Loucy (cell line): ENCODE results near the gene SDCCAG8.

Experiments used
- H2AFZ ChIP-seq: fragments of 200-600 bp; sonication (generic); 2 replicates; pipeline ENCODE4 v1.6.0; 2016; ENCODE audit warnings: antibody characterized with exemption, mild to moderate bottlenecking, low read length, moderate library complexity
- H3F3A ChIP-seq: fragments of 200-600 bp; 2 replicates; pipeline ENCODE4 v1.6.0; 2016; ENCODE audit warnings: antibody characterized with exemption, low read depth, mild to moderate bottlenecking
- H3K27me3 ChIP-seq: fragments of 200-600 bp; sonication (generic); 2 replicates; pipeline ENCODE4 v1.6.1; 2014; ENCODE audit warnings: low read length, mild to moderate bottlenecking; ENCODE audit not compliant: insufficient read depth, poor library complexity, severe bottlenecking
- H3K36me3 ChIP-seq: fragments of 200-600 bp; sonication (generic); 2 replicates; pipeline ENCODE4 v1.6.1; 2016; ENCODE audit warnings: low read length; ENCODE audit not compliant: insufficient read depth
- H3K4me1 ChIP-seq: fragments of 200-600 bp; sonication (generic); 2 replicates; pipeline ENCODE4 v1.5.1; 2014; ENCODE audit warnings: low read length, mild to moderate bottlenecking; ENCODE audit not compliant: insufficient read depth, poor library complexity, severe bottlenecking
- H3K4me2 ChIP-seq: fragments of 200-600 bp; sonication (generic); 2 replicates; pipeline ENCODE4 v1.6.0; 2014; ENCODE audit warnings: antibody characterized with exemption, low read length, low read depth, mild to moderate bottlenecking; ENCODE audit not compliant: poor library complexity, severe bottlenecking
- H3K4me3 ChIP-seq: fragments of 200-600 bp; sonication (generic); 2 replicates; pipeline ENCODE4 v1.5.1; 2014; ENCODE audit warnings: low read length, mild to moderate bottlenecking, mixed read lengths; ENCODE audit not compliant: poor library complexity, severe bottlenecking
- H3K79me2 ChIP-seq: fragments of 200-600 bp; sonication (generic); 2 replicates; pipeline ENCODE4 v1.6.1; 2014; ENCODE audit warnings: low read length; ENCODE audit not compliant: insufficient read depth
- H3K9ac ChIP-seq: fragments of 200-600 bp; sonication (generic); 2 replicates; pipeline ENCODE4 v1.6.0; 2014; ENCODE audit warnings: mild to moderate bottlenecking, low read depth, low read length, moderate library complexity; ENCODE audit not compliant: poor library complexity, severe bottlenecking
- H3K9me2 ChIP-seq: fragments of 200-600 bp; sonication (generic); replicated peaks from 2 replicates; pipeline ENCODE4 v1.6.1; 2016; ENCODE audit warnings: low read depth, low read length, mixed read lengths
- H3K9me3 ChIP-seq: fragments of 200-600 bp; sonication (generic); 2 replicates; pipeline ENCODE4 v1.6.1; 2014; ENCODE audit warnings: mild to moderate bottlenecking, antibody characterized with exemption, low read length, low read depth; ENCODE audit not compliant: insufficient read depth
- H4K20me1 ChIP-seq: fragments of 200-600 bp; sonication (generic); 2 replicates; pipeline ENCODE4 v1.6.0; 2014; ENCODE audit warnings: antibody characterized with exemption, low read length, mild to moderate bottlenecking; ENCODE audit not compliant: insufficient read depth, poor library complexity, severe bottlenecking
- CTCF ChIP-seq: fragments of 200-600 bp; sonication (generic); conservative IDR thresholded peaks from 2 replicates; pipeline ENCODE4 v1.5.1; 2014; ENCODE audit warnings: mild to moderate bottlenecking, antibody characterized with exemption, low read length
- EZH2phosphoT487 ChIP-seq: fragments of 200-600 bp; IDR thresholded peaks from 2 replicates; pipeline ENCODE4 v1.6.1; 2018; ENCODE audit warnings: antibody characterized with exemption, mild to moderate bottlenecking, moderate library complexity, borderline replicate concordance

Gene SDCCAG8

GRCh38 chr1:243462929-243463697 is 207.3 kb downstream of the SDCCAG8 start:
- H3K27me3 ChIP-seq = no peaks in the 10 kb centered on the region
- H4K20me1 ChIP-seq = no peaks in the 10 kb centered on the region
- H2AFZ ChIP-seq = no peak overlapping the region
- peaks cover 7% of the 10 kb centered on the region for H3K4me1 ChIP-seq
- H3K4me2 ChIP-seq = no peak overlapping the region
- no peak overlapping the region for H3K4me3 ChIP-seq
- no peaks in the 10 kb centered on the region for H3K36me3 ChIP-seq
- no peak for TF ChIP-seq EZH2phosphoT487
- no peak for TF ChIP-seq CTCF
- H3K9me3 ChIP-seq = no peaks in the 10 kb centered on the region
- H3K9me2 ChIP-seq = no peaks in the 10 kb centered on the region
- no peaks in the 10 kb centered on the region for H3K79me2 ChIP-seq
- no peaks in the 10 kb centered on the region for H3F3A ChIP-seq
- no peak overlapping the region for H3K9ac ChIP-seq

GRCh38 chr1:243465081-243465480 is 209.2 kb downstream of the SDCCAG8 start:
- H4K20me1 ChIP-seq = no peaks in the 10 kb centered on the region
- H3K9me3 ChIP-seq = no peaks in the 10 kb centered on the region
- no peaks in the 10 kb centered on the region for H3K27me3 ChIP-seq
- H3F3A ChIP-seq = no peaks in the 10 kb centered on the region
- H3K36me3 ChIP-seq = no peaks in the 10 kb centered on the region
- no peak overlapping the region for H3K9ac ChIP-seq
- H2AFZ ChIP-seq = no peak overlapping the region
- H3K79me2 ChIP-seq = no peaks in the 10 kb centered on the region
- no peak for TF ChIP-seq CTCF
- TF ChIP-seq EZH2phosphoT487 = no peak
- H3K4me3 ChIP-seq = no peak overlapping the region
- H3K9me2 ChIP-seq = no peaks in the 10 kb centered on the region
- no peak overlapping the region for H3K4me2 ChIP-seq
- no peaks in the 10 kb centered on the region for H3K4me1 ChIP-seq

GRCh38 chr1:243465738-243466137 is 209.9 kb downstream of the SDCCAG8 start:
- no peaks in the 10 kb centered on the region for H3K9me3 ChIP-seq
- TF ChIP-seq EZH2phosphoT487 (no peak), CTCF (no peak)
- no peak overlapping the region for H2AFZ ChIP-seq
- no peak overlapping the region for H3K4me2 ChIP-seq
- no peak overlapping the region for H3K4me3 ChIP-seq
- no peaks in the 10 kb centered on the region for H3K9me2 ChIP-seq
- no peaks in the 10 kb centered on the region for H3K79me2 ChIP-seq
- H3F3A ChIP-seq = no peaks in the 10 kb centered on the region
- H3K9ac ChIP-seq = no peak overlapping the region
- H3K27me3 ChIP-seq = no peaks in the 10 kb centered on the region
- H3K4me1 ChIP-seq = no peaks in the 10 kb centered on the region
- H3K36me3 ChIP-seq = no peaks in the 10 kb centered on the region
- H4K20me1 ChIP-seq = no peaks in the 10 kb centered on the region
